H9 (cell line): Measurements from ENCODE around the gene ARID4A. TPM values are rescaled to one million over a fixed set of nuclear protein-coding genes. Genes with fewer than 3 reads are reported as not detected.

Experiments used
- DNase-seq: peaks from one replicate; pipeline ENCODE4 v3.0.0-alpha.2; 2017
- H2AFZ ChIP-seq: one replicate; pipeline ENCODE4 v1.6.1; 2013; ENCODE audit warnings: mild to moderate bottlenecking, low read length, control low read depth, moderate library complexity
- H2AK5ac ChIP-seq: 2 replicates; pipeline ENCODE4 v1.6.1; 2013; ENCODE audit warnings: low read length, control low read depth, mixed read lengths; ENCODE audit not compliant: insufficient read length
- H2BK120ac ChIP-seq: one replicate; pipeline ENCODE4 v1.6.1; 2013; ENCODE audit warnings: low read depth, mild to moderate bottlenecking, low read length, control low read depth, inconsistent platforms; ENCODE audit not compliant: poor library complexity, severe bottlenecking
- H2BK12ac ChIP-seq: 2 replicates; pipeline ENCODE4 v1.6.1; 2013; ENCODE audit warnings: low read length, control low read depth, mixed read lengths, low read depth; ENCODE audit not compliant: insufficient read length
- H2BK15ac ChIP-seq: 2 replicates; pipeline ENCODE4 v1.6.1; 2013; ENCODE audit warnings: low read depth, low read length, control low read depth
- H2BK20ac ChIP-seq: one replicate; pipeline ENCODE4 v1.6.1; 2013; ENCODE audit warnings: low read depth, mild to moderate bottlenecking, low read length, control low read depth, inconsistent platforms; ENCODE audit not compliant: poor library complexity, severe bottlenecking
- H2BK5ac ChIP-seq: 2 replicates; pipeline ENCODE4 v1.6.1; 2013; ENCODE audit warnings: low read length, control low read depth, mixed read lengths; ENCODE audit not compliant: insufficient read length
- H3K14ac ChIP-seq: 2 replicates; pipeline ENCODE4 v1.6.1; 2013; ENCODE audit warnings: low read length, control low read depth; ENCODE audit not compliant: insufficient read depth
- H3K18ac ChIP-seq: 2 replicates; pipeline ENCODE4 v1.6.1; 2013; ENCODE audit warnings: low read depth, mild to moderate bottlenecking, mixed read lengths, low read length, control low read depth; ENCODE audit not compliant: insufficient read length
- H3K23ac ChIP-seq: 2 replicates; pipeline ENCODE4 v1.6.1; 2013; ENCODE audit warnings: low read length, control low read depth, mixed read lengths, low read depth; ENCODE audit not compliant: insufficient read length
- H3K23me2 ChIP-seq: 2 replicates; pipeline ENCODE4 v1.6.1; 2013; ENCODE audit warnings: low read depth, mild to moderate bottlenecking, mixed read lengths, low read length, control low read depth; ENCODE audit not compliant: insufficient read length, poor library complexity, severe bottlenecking
- H3K27ac ChIP-seq: 2 replicates; pipeline ENCODE4 v1.5.1; 2013; ENCODE audit warnings: low read length, control low read depth, mixed read lengths, low read depth; ENCODE audit not compliant: insufficient read length
- H3K27me3 ChIP-seq: 2 replicates; pipeline ENCODE4 v1.6.1; 2013; ENCODE audit warnings: low read length, control low read depth, inconsistent platforms; ENCODE audit not compliant: insufficient read depth
- H3K4ac ChIP-seq: 2 replicates; pipeline ENCODE4 v1.6.1; 2013; ENCODE audit warnings: low read depth, mild to moderate bottlenecking, control low read depth, inconsistent platforms, low read length, moderate library complexity
- H3K4me1 ChIP-seq: 2 replicates; pipeline ENCODE4 v1.6.1; 2013; ENCODE audit warnings: low read length, control low read depth, inconsistent platforms; ENCODE audit not compliant: insufficient read depth
- H3K4me2 ChIP-seq: 2 replicates; pipeline ENCODE4 v1.6.1; 2013; ENCODE audit warnings: low read length, control low read depth, mixed read lengths; ENCODE audit not compliant: insufficient read length, insufficient read depth
- H3K56ac ChIP-seq: 2 replicates; pipeline ENCODE4 v1.6.1; 2013; ENCODE audit warnings: low read depth, mild to moderate bottlenecking, mixed read lengths, low read length, control low read depth; ENCODE audit not compliant: insufficient read length
- H3K79me1 ChIP-seq: 2 replicates; pipeline ENCODE4 v1.6.1; 2013; ENCODE audit warnings: low read depth, mild to moderate bottlenecking, moderate library complexity, low read length, control low read depth, inconsistent platforms; ENCODE audit not compliant: insufficient read depth, poor library complexity, severe bottlenecking
- H3K79me2 ChIP-seq: 2 replicates; pipeline ENCODE4 v1.6.1; 2013; ENCODE audit warnings: low read length, control low read depth, inconsistent platforms; ENCODE audit not compliant: insufficient read depth
- H3K9ac ChIP-seq: 2 replicates; pipeline ENCODE4 v1.6.1; 2013; ENCODE audit warnings: low read length, control low read depth, mixed read lengths; ENCODE audit not compliant: insufficient read length; ENCODE audit errors: extremely low read depth
- H3K9me3 ChIP-seq: one replicate; pipeline ENCODE4 v1.6.1; 2013; ENCODE audit warnings: low read depth, low read length, inconsistent platforms; ENCODE audit not compliant: control insufficient read depth
- H3T11ph ChIP-seq: one replicate; pipeline ENCODE4 v1.6.1; 2013; ENCODE audit warnings: mild to moderate bottlenecking, low read length, control low read depth, inconsistent platforms
- H4K20me1 ChIP-seq: one replicate; pipeline ENCODE4 v1.6.1; 2013; ENCODE audit not compliant: control insufficient read depth, insufficient read length, insufficient read depth
- H4K5ac ChIP-seq: 2 replicates; pipeline ENCODE4 v1.6.1; 2013; ENCODE audit warnings: low read depth, mild to moderate bottlenecking, mixed read lengths, low read length, control low read depth; ENCODE audit not compliant: insufficient read length
- H4K8ac ChIP-seq: replicated peaks from 2 replicates; pipeline ENCODE4 v1.6.1; 2013; ENCODE audit warnings: low read length, control low read depth, mixed read lengths, low read depth; ENCODE audit not compliant: insufficient read length
- H4K91ac ChIP-seq: 2 replicates; pipeline ENCODE4 v1.6.1; 2013; ENCODE audit warnings: low read depth, mild to moderate bottlenecking, moderate library complexity, mixed read lengths, low read length, control low read depth; ENCODE audit not compliant: insufficient read length
- H3K27ac Mint-ChIP-seq, 3 experiments: 2 replicates in 2 of 3; 3 replicates in 1 of 3; pipeline ENCODE4 v1.8.0; 2020 to 2021; ENCODE audit warnings: mixed read lengths in 3 of 3, mild to moderate bottlenecking in 1 of 3, moderate library complexity in 1 of 3
- H3K27me3 Mint-ChIP-seq: 2 replicates; pipeline ENCODE4 v1.8.0; 2021; ENCODE audit warnings: low read depth, mild to moderate bottlenecking, moderate library complexity, mixed read lengths
- H3K36me3 Mint-ChIP-seq, 3 experiments: 2 replicates in 2 of 3; 3 replicates in 1 of 3; pipeline ENCODE4 v1.8.0; 2020 to 2021; ENCODE audit warnings: low read depth in 3 of 3, mixed read lengths in 3 of 3; ENCODE audit not compliant: insufficient read depth in 1 of 3
- H3K4me1 Mint-ChIP-seq, 2 experiments: 2 replicates each; pipeline ENCODE4 v1.8.0; 2020; ENCODE audit warnings: mixed read lengths in 2 of 2
- H3K4me3 Mint-ChIP-seq, 2 experiments: 2 replicates in 1 of 2; 3 replicates in 1 of 2; pipeline ENCODE4 v1.8.0; 2020 to 2021; ENCODE audit warnings: mild to moderate bottlenecking in 2 of 2, mixed read lengths in 2 of 2, moderate library complexity in 1 of 2
- H3K9me3 Mint-ChIP-seq, 2 experiments: 2 replicates in 1 of 2; 3 replicates in 1 of 2; pipeline ENCODE4 v1.8.0; 2020; ENCODE audit warnings: mild to moderate bottlenecking in 2 of 2, mixed read lengths in 2 of 2, moderate library complexity in 1 of 2
- CTCF ChIP-seq: fragments of 200-600 bp; sonication (generic); conservative IDR thresholded peaks from 3 replicates; pipeline ENCODE4 v1.8.0; 2021; ENCODE audit warnings: antibody characterized with exemption, mild to moderate bottlenecking
- WGBS: extraction: QIAGEN DNeasy Blood & Tissue Kit; methylation state at CpG from one replicate; pipeline ENCODE4 v1.1.7; 2013; ENCODE audit warnings: missing lambda C conversion rate, low lambda C conversion rate, mixed read lengths; ENCODE audit not compliant: insufficient read length; ENCODE audit errors: extremely low coverage; 5-methylcytosine and 5-hydroxymethylcytosine counted together
- total RNA-seq: library from RNA; stranded (reverse); gene quantifications from 2 replicates; pipeline ENCODE4 v1.2.1, GENCODE V29; 2021

The ARID4A gene
- total RNA-seq, 1 experiment from 2014 or later, result 13.2 TPM

- no peak overlapping the region for H2BK5ac ChIP-seq
- H3K4me1 ChIP-seq, result no peaks in the 10 kb centered on the region
- no peak overlapping the region for H3K56ac ChIP-seq
- H3K79me1 ChIP-seq, result no peaks in the 10 kb centered on the region
- H4K5ac ChIP-seq, result no peak overlapping the region
- no peak overlapping the region for H2BK12ac ChIP-seq
- H3K4me1 Mint-ChIP-seq, result no peaks in the 10 kb centered on the region
- WGBS, result no CpG with 5 or more reads among the region's 4 CpGs
- H3K27me3 ChIP-seq, result no peaks in the 10 kb centered on the region
- H3K4me3 Mint-ChIP-seq, result no peak overlapping the region
- H3K23ac ChIP-seq, result no peak overlapping the region
- no peaks in the 10 kb centered on the region for H3K9me3 Mint-ChIP-seq
- H3K27me3 Mint-ChIP-seq, result no peaks in the 10 kb centered on the region
- no peak overlapping the region for H3K18ac ChIP-seq
- no peak overlapping the region for H3K9ac ChIP-seq
- no peak overlapping the region for H4K8ac ChIP-seq
- H2BK20ac ChIP-seq, result no peak overlapping the region
- H3K27ac ChIP-seq, result no peak overlapping the region
- H4K91ac ChIP-seq, result no peak overlapping the region
- H3K9me3 ChIP-seq, result no peaks in the 10 kb centered on the region
- no peaks in the 10 kb centered on the region for H3K79me2 ChIP-seq
- H2BK120ac ChIP-seq, result no peak overlapping the region
- no peak overlapping the region for H3K27ac Mint-ChIP-seq
- H4K20me1 ChIP-seq, result no peaks in the 10 kb centered on the region
- no peaks in the 10 kb centered on the region for H3K23me2 ChIP-seq
- H3K36me3 Mint-ChIP-seq, result peaks cover 5 to 33% (median 25%) of the 10 kb centered on the region in 3 experiments; a peak in 6 of 7 replicates
- H3K4me2 ChIP-seq, result no peak overlapping the region
- H3K4ac ChIP-seq, result no peak overlapping the region
- H2AFZ ChIP-seq, result no peak overlapping the region
- no peak overlapping the region for H3K14ac ChIP-seq
- TF ChIP-seq CTCF, result no peak
- no peak overlapping the region for H3T11ph ChIP-seq
- DNase-seq, result no peak
- H2AK5ac ChIP-seq, result no peak overlapping the region
- no peak overlapping the region for H2BK15ac ChIP-seq
Observed at GRCh38 chr14:58353516-58354299, 55.4 kb downstream of the ARID4A start.
